ENCODE results near the gene ASB1. TPM values are rescaled to one million over a fixed set of nuclear protein-coding genes. Genes with fewer than 3 reads are reported as not detected.

ASB1 gene
- total RNA-seq, 4 donors from 2014 or later: 3.9 to 17.7 (median 8.9) TPM

DNA sequence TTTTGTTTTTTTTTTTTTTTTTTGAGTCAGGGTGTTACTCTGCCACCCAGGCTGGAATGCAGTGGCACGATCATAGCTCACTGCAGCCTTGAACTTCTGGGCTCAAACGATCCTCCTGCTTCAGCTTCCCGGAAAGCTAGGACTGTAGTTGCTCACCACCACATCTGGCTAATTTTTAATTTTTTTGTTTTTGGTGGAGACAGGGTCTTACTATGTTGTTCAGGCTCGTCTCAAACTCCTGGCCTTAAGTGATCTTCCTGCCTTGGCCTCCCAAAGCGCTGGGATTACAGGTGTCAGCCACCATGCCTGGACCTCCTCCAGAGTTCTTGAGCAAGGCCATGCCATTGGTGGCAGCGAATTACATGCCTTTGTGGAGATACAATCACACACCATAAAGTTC, 35.2 kb downstream of the ASB1 start:
- TF ChIP-seq, protein P1, sequence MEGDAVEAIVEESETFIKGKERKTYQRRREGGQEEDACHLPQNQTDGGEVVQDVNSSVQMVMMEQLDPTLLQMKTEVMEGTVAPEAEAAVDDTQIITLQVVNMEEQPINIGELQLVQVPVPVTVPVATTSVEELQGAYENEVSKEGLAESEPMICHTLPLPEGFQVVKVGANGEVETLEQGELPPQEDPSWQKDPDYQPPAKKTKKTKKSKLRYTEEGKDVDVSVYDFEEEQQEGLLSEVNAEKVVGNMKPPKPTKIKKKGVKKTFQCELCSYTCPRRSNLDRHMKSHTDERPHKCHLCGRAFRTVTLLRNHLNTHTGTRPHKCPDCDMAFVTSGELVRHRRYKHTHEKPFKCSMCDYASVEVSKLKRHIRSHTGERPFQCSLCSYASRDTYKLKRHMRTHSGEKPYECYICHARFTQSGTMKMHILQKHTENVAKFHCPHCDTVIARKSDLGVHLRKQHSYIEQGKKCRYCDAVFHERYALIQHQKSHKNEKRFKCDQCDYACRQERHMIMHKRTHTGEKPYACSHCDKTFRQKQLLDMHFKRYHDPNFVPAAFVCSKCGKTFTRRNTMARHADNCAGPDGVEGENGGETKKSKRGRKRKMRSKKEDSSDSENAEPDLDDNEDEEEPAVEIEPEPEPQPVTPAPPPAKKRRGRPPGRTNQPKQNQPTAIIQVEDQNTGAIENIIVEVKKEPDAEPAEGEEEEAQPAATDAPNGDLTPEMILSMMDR (IDR thresholded peaks at IDR 0.05): no peak
- TF ChIP-seq POLR2A (IDR thresholded peaks at IDR 0.05): no peak
- 79 to 91% methylated on average over 5 to 6 of the region's 6 CpGs for WGBS, 2 donors
- H3K27ac ChIP-seq: no peak overlapping the region
- H3K4me3 ChIP-seq: no peak overlapping the region
- no peak for DNase-seq
- H3K27me3 ChIP-seq: no peaks in the 10 kb centered on the region
- H3K9me3 ChIP-seq: no peaks in the 10 kb centered on the region
- H3K36me3 ChIP-seq: no peaks in the 10 kb centered on the region
- intact Hi-C loops (cut with DNase I): loop anchor here (5.0 kb wide), 1 partner anchor 95 kb away; no protein-coding TSS in a partner anchor
- peaks cover 0 to 18% (median 11%) of the 10 kb centered on the region in 3 donors for H3K4me1 ChIP-seq

DNA sequence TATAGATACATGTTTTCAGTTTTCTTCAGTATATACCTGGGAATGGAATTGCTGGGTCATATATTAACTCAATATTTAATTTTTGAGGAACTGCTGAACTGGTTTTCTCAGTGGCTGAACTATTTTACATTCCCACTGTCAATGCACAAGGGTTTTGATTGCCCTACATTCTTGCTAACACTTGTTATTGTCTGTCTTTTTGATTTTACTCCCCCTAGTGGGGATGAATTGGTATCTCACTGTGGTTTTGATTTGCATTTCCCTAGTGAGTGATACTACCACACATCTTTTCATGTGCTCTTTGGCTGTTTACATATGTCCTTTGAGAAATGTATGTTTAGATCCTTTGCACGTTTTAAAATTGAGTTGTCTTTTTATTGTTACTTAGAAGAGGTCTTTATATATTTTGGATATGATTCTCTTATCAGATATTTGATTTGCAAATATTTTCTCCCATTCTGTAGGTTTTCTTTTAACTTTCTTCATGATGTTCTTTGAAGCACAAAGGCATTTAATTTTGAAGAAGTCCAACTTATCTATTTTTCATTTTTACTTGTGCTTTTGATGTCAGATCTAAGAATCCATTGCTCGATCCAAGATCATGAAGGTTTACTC, 36.2 kb downstream of the ASB1 start:
- Histone ChIP-seq H3K9me3 (no peaks in the 10 kb centered on the region), H3K27me3 (no peaks in the 10 kb centered on the region), H3K27ac (no peak overlapping the region), H3K36me3 (no peaks in the 10 kb centered on the region), H3K4me3 (no peak overlapping the region), H3K4me1 (peaks cover 0 to 18% (median 11%) of the 10 kb centered on the region in 3 donors)
- no peak for DNase-seq
- TF ChIP-seq, protein P1 (IDR thresholded peaks at IDR 0.05): peak; percentile 57 to 85 (median 67)
- TF ChIP-seq POLR2A (IDR thresholded peaks at IDR 0.05): no peak
- 53 to 54% methylated on average over 2 of the region's 2 CpGs for WGBS, 2 donors
- intact Hi-C loops (cut with DNase I): loop anchor here (5.0 kb wide), 1 partner anchor 96 kb away; no protein-coding TSS in a partner anchor

DNA sequence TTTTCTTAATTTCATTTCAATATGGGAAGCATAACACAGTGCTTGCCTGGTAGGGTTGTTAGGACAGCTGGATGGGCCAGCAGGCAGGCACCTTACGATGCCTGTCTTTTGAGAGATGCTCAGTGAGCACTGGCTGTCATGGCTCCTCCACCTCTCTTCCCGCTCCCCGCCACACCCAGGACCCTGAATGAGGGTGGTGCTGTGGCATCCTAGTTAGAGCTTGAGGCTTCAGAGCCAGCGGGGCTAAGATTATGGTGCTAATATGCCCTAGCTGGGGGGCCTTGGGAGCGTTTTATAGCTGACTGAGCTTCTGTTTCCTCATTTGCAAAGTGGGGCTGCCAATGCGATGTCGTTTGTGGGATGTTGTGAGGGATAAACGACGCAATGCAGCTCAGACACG, 37.7 kb downstream of the ASB1 start:
- intact Hi-C loops (cut with DNase I): loop anchor here (5.0 kb wide), 1 partner anchor 97 kb away; no protein-coding TSS in a partner anchor
- DNase-seq: no peak
- H3K27me3 ChIP-seq: no peaks in the 10 kb centered on the region

DNA sequence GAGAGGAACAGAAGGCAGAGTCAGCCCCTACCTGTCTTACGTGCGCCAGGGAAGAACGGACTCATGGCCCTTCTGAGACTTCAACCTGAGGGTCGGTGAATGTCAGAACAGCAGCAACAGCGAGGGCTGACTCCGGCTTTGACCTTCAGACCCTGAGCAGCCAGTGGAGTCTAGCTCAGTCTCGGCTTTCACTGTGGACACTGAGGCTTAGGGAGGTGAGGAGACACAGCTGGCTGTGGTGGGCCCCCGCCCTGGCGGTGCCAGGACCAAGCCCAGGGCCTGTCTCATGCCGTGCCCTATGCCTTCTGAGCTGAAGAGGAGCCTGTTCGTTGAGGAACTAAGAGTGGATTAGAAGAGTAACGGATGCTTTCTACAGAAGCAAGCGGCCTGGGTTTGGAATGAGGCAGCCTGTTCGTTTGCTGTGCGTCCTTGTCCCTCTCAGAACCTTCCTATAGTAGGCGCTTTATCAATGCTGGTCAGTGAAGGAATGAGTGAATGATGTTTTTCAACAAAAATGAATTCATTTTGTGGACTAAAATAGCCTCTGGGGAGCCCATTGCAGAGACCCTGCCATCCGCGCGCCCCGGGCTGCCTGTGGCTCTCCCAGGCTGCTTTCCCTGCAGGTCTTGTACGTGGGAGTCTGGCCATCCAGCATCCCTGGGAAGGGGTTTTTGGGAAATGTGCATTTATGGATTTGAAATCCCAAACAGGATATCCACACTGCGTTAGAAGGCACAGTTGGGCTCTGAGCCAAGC, 38.9 kb downstream of the ASB1 start:
- H3K36me3 ChIP-seq: no peaks in the 10 kb centered on the region
- WGBS, 2 donors: 93 to 97% methylated on average over 11 to 12 of the region's 22 CpGs
- H3K9me3 ChIP-seq: no peaks in the 10 kb centered on the region
- no peaks in the 10 kb centered on the region for H3K27me3 ChIP-seq
- H3K4me1 ChIP-seq: no peaks in the 10 kb centered on the region
- H3K27ac ChIP-seq: no peak overlapping the region
- no peak for DNase-seq
- H3K4me3 ChIP-seq: no peak overlapping the region
- TF ChIP-seq, protein P1 (IDR thresholded peaks at IDR 0.05): no peak
- no peak for TF ChIP-seq POLR2A (IDR thresholded peaks at IDR 0.05)
- intact Hi-C loops (cut with DNase I): no loop called here

More for the DNA sequence above, 37.7 kb downstream of the ASB1 start:
- Histone ChIP-seq H3K4me3 (no peak overlapping the region), H3K27ac (no peak overlapping the region), H3K4me1 (peaks cover 0 to 3% (median 2%) of the 10 kb centered on the region in 3 donors), H3K9me3 (no peaks in the 10 kb centered on the region), H3K36me3 (no peaks in the 10 kb centered on the region)
- 92 to 99% methylated on average over 7 to 9 of the region's 10 CpGs for WGBS, 2 donors
- TF ChIP-seq, protein P1 (IDR thresholded peaks at IDR 0.05): no peak
- TF ChIP-seq POLR2A (IDR thresholded peaks at IDR 0.05): no peak

DNA sequence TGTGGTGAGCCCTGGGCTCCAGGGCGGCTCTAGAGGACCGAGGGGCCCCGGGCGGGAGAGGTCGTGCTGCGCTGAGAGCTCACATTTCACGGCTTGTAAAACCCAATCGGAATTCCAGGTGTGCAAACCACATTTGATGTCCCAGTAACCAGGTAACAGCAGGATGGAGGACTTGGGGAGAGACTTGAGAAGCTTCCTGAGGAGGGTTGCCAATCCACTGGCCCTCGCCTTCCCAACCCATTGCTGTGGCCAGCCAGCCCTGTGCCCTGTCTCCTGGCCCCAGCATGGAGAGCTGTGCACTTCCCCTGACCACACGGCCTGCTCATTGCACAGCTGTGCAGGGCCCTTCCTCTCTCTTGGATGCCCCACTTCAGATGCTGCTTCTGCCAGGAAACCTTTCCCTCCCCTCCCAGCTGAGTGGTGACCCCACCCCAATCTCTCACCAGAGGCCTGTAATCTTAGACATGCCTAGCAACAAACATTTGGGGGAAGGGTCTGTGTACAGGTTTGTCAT, 39.6 kb downstream of the ASB1 start:
- Histone ChIP-seq H3K27ac (no peak overlapping the region), H3K27me3 (no peaks in the 10 kb centered on the region), H3K9me3 (no peaks in the 10 kb centered on the region), H3K4me3 (no peak overlapping the region), H3K4me1 (no peaks in the 10 kb centered on the region), H3K36me3 (no peaks in the 10 kb centered on the region)
- TF ChIP-seq, protein P1 (IDR thresholded peaks at IDR 0.05): no peak
- no peak for TF ChIP-seq POLR2A (IDR thresholded peaks at IDR 0.05)
- intact Hi-C loops (cut with DNase I): no loop called here
- 93 to 100% methylated on average over 1 to 2 of the region's 10 CpGs for WGBS, 2 donors
- no peak for DNase-seq

Measured in esophagus squamous epithelium (tissue), 5 donors.